ENCODE data around the gene FADS6.

The FADS6 gene

GRCh38 chr17:74833501-74834377, 59.7 kb downstream of the FADS6 start:
- no peak for DNase-seq (ENCODE audit: extremely low read depth in 1 of 2, low read depth in 1 of 2)

DNA sequence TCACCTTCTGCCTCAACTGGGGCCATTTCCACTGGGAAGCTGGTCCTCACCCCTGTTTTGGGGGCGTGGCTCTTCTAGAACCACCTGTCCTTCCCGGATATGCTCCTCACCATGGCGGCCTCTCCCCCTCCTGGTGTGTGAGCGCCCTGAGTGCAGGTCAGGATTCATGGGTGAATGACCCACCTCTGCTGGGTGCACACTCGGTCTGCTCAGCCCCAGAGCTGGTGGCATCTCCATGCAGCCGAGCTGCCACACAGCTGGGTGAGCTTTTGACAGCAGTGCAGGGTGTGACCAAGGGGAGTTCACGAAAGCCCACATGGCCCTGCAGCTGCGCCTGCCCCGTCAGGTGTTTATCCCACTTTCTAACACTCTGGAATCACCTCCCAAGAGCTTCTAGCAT, 61.0 kb downstream of the FADS6 start:
- DNase-seq (ENCODE audit: extremely low read depth in 1 of 2, low read depth in 1 of 2): no peak

DNA sequence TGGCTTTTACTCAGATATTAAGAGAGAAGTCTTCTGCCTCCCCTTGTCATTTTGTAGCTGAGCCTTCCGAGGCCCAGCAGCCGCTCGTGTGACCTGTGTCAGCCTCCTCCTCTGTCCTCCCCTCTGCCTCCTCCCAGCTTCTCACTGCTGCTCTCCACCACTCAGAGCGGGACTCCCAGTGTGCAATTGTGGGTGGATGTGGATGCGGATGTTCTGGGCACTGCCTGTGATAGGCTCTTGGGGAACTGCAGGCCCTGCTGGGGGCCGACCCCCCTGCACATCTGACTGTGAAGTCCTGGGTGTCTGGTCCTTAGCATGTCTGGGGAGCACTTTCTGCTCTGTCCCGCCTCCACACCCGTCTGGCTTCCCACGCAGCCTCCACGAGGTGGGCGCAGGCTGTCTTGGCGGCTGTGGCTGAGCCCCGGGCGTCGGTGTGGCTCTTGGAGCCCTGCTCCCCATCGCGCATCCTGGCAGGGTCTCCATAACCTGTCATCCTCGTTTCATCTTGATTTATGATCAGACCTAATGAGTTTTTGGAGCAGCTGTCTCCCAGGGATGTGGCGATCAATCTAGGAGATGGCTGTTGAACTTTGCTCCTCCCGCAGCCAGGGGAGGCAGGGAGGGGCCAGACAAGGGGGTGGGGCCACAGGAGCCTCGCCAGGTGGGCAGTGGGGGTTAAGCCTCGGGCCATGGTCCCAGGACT, 61.8 kb downstream of the FADS6 start:
- no peak for DNase-seq (ENCODE audit: extremely low read depth in 1 of 2, low read depth in 1 of 2)

- no peak for DNase-seq (ENCODE audit: extremely low read depth in 1 of 2, low read depth in 1 of 2)
These were observed 62.6 kb downstream of the FADS6 start for GRCh38 chr17:74830861-74831260.

- no peak for DNase-seq (ENCODE audit: extremely low read depth in 1 of 2, low read depth in 1 of 2)
These were observed 65.6 kb downstream of the FADS6 start for GRCh38 chr17:74827800-74828199.
